ENCODE results near the gene AGO4.

DNA sequence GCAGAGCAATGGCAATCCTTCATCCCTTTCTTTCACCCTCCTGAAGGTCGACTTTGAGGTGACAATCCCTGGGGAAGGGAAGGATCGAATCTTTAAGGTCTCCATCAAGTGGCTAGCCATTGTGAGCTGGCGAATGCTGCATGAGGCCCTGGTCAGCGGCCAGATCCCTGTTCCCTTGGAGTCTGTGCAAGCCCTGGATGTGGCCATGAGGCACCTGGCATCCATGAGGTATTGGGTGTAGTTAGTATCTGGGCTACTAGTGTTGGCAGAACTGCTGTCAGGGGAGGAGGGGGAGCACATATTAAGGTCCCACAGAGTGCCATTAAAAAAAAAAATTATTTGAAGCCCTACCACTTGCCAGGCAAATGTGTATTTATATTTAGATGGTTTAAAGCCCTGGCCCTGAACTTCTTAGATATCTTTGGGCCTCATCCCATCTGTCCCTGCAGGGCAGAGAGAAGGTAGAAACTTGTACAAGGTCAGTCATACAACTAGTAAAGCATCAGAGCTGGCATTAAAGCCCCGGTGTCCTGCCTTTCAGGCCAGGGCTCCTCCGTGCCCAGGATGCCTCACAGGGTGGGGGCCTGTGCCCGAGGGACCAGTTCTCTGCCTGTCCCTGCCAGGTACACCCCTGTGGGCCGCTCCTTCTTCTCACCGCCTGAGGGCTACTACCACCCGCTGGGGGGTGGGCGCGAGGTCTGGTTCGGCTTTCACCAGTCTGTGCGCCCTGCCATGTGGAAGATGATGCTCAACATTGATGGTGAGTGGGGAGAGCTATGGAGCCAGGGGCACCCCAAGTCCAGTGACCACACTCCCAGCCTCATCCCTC is 85.4 kb downstream of the AGO4 start:
- TF ChIP-seq CTCF (IDR thresholded peaks at IDR 0.05) (no peak), POLR2A (IDR thresholded peaks at IDR 0.05) (no peak)
